Measurements from ENCODE around the gene APOC3.

APOC3 gene

DNA sequence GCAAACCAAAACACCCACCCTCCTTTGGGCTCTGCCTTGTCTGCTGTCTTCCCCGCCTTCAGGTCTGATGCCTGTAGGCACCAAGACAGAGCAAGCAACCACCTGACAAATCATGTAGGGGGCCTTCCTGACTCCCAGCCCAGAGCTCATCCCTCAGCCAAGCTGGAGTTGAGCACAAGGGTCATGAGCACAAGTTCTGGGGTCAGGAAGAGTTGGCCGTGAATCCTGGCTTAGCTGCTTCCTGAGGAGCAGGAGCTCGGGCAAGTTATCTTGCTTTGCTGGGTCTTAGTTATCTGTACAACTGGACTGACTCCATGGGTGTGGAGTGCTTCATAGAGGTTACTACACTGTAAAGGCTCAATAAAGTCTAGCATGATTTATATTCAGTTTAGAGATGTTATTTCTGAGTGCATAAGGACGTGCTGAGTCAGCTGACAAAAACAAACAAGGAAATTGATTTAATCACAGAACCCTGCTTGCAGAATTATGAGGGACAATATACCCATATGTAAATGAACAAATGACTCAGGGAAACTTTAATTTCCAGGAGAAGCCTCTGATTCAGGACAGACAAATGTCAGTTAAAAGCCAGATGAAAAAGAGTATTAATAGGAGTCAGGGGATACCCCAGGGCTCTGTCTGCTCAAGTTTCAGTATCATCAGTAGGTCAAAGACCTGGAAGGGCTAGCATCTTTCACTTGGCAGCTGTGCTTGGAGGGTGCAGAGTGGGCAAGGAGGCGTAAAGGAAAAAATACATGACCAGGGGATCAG, 22.7 kb downstream of the APOC3 start:
- no peak for DNase-seq

DNA sequence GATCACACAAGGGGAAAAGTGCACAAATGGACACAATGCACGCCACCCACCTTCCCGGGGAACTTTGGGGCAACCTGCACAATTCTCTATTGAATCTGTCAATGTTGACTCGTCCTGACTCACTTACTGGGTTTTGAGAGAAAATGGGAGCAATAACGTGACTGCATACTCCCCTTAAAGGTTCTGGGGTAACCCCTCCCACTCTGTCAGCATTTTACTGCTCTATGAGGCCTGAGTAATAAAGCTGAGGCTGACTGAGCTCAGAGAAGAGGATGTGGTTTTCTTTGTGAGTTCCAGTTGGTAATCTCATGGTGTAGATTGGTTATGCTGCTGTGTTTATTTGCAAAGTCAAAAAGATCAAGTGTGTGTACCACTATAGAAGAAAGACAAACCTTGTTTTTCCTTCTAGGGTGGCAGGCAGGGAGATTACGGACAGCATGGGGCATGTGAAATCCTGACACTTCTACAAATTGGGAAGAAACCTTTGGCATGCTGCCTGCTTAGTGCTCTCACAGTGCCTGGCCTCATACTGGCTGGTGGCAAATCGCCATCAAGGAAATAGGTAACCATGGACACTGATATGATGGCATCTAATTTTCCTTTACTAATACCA, 23.9 kb downstream of the APOC3 start:
- no peak for DNase-seq

DNA sequence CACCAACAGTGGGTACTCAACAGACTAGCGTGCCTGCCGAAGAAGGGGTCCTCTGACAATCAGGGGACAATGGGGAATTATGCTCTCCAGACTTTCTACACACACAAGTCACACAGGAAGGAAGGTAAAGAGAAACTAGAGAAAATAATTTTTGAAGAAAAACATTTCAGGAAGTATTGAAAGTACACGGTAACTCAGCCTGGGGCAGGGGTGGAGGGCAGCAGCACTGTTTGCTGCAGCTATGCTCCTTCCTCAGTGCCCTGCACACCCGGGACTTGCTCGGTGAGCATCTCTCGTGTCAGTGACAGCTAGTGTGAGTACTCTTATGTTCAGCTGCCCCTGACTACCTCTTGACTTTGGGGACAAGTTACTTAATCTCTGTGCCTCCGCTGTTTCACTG, 25.7 kb downstream of the APOC3 start:
- no peak for DNase-seq

DNA sequence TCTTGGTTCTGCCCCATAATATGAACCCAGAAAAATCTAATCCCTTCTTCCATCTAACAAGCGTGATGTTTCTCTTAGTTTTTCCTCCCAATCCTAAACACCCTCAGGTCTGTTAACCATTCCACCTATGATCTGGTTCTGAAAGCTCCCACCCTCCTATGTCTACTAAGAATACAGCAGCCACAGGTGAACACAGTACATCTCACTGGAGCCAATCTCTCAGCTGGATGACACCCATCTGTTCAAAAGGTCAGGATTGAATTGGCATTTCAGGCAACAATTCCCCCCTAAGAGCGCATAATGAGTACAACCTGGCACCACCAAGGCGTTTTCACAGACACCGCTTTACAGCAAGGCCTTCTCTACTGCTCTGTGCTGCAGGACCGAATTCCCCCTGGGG, 26.7 kb downstream of the APOC3 start:
- DNase-seq = no peak

DNA sequence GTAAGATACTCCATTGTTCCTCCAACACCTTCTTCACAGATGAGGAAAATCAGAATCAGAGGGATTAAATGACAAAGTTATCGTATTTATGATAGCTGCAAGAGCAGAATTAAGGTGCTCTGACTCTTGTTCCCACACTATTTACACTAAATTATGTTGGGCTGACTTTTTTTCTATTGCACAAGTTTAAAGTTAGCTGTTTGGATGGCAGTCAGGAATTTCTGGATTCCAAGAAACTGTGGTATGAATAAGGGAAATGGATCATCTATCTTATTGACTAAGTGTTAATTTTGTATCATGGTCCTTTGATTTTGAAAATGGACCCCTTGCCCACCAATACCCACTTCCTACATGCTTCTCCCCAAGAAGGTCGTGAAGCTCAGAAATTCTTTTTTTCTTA, 27.6 kb downstream of the APOC3 start:
- DNase-seq = no peak

DNA sequence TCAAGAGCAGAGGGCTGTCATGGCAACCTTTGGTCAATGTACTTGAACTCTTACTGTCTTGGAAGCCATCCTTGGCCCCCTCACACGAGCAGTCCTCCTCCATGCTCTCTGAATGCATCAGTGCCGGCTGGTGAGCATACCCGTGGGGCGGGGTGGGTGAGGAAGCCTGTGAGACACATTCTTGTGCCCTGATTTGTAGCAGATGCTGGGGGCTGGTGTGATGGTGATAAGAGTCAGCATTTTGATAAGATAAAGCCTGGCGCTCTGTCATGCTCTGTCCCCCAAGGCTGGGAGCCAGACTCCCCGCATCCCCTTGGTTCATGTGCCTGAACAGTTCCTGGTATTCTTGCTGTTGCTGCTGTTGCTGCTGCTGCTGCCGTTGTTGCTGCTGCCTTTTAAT, 28.2 kb downstream of the APOC3 start:
- no peak for DNase-seq

DNA sequence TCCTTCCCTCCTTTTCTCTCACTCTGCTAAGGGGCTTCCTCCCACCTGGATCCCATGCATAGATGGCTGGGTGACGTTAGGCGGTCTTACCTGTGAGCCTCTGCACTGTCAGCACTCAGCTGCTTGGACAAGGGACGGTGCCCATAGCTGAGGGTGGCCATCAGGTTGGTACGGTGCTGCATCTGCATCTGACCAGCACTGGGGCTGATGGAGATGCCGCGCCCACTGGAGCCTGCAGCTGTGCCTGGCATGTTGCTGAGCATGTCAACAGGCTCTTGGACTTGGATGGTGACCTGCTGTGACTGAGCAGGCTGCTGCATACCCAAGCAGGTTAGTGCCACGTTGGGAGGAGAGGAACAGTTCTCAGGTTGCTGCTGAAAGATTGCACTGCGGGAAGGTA, 29.5 kb downstream of the APOC3 start:
- DNase-seq = no peak

DNA sequence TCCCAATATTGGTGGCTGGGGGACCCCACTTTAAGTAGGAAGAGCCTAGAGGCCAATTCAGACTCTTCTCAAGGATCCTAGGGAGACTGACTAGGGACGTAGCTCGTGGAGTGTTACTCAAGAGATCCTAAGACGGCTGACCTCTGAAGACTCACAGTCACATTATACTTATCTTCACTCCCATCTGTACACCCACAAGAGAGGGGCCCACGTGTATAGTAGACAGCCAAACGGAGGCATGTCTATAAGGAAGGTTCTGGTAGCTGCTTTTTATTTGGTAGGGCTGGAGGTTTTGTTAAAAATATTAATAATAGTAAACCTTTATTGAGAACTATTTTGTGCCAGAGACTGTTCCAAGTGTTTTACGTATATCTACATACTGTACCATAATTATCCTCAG, 30.6 kb downstream of the APOC3 start:
- no peak for DNase-seq

DNA sequence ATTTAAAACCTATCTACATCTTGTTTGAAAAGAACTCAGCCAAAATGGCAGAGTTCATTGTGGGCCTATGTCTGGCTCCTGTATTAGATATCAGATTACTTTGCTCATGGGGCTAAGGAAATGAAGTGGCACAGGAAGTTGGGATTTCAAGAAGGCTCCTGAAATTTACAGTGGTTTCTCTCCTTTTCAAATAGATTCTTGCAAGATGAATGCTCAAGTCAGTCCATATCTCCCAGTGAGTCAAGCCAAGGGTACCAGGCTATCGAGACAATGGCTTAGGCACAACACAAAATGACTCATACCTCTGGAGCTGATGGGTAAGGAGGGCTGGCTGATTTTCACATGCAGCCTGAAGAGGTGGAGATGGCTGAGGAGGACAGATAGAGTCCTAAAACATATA, 31.8 kb downstream of the APOC3 start:
- DNase-seq = no peak

DNA sequence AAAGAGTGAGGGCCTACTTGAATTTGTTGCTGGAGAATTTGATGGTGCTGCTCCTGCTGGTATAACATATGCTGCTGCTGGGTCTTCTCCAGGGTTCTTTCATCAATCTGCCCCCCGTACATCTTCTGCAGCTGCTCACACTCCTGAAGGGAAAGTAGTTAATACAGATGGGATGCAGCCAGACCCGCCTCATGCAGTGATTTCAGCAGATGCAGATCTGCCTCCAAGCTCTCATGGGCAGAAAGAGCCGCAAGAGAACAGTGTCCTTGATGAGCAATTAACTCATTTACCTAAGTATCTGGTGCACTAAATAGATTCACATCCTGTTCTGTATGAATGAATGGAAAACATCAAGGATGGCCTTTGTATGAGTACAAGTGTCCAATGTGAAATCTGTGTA, 32.5 kb downstream of the APOC3 start:
- DNase-seq = no peak

DNA sequence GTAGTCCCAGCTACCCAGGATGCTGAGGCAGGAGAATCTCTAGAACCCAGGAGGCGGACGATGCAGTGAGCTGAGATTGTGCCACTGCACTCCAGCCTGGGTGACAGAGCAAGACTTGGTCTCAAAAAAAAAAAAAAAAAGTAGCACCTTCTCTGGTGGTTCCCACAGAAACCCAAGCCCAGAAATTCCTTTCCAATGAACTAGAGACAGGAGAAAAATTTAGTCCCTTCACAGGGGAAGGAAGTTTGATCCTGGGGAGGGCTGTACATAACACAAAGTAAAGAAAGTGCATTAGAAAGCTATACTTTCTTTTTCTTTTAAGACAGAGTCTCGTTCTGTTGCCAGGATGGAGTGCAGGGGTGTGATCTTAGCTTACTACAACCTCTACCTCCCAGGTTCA, 33.2 kb downstream of the APOC3 start:
- no peak for DNase-seq

DNA sequence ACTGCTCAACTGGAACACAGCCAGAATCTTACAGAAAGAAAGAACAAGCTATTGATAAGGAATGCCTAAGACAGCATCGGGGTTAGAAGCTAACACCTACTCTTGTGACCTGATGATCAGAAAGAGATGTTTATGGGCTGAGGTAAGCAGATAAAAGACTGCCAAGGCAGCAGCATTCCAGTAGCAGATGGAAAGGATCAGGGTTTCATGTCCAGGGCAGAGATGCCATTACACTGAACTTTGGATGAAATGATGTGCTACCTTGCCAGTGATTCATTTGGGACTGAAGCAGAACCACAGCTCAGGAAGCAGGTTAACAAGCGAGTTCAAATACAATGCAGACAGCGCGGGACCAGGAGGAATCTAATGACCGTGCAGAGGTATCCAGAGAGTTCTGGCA, 34.8 kb downstream of the APOC3 start:
- no peak for DNase-seq

DNA sequence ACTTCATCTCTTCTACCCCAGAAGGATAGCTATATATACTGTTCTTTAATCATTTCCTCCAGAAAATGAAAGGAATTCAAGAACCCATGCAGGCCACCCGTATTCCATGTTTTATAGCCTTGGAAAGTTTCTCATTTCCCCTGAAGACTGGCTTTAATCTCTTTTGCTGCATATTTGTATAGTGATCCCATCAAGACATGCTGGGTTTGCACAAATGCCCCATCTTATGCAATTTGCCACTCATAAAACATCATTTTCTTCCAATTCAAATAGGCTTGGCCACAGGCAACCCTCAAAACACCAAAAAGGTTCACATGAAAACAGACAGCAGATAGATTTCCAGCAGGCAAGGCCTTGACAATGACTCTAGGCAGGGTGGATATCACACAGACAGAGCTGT, 36.0 kb downstream of the APOC3 start:
- no peak for DNase-seq

DNA sequence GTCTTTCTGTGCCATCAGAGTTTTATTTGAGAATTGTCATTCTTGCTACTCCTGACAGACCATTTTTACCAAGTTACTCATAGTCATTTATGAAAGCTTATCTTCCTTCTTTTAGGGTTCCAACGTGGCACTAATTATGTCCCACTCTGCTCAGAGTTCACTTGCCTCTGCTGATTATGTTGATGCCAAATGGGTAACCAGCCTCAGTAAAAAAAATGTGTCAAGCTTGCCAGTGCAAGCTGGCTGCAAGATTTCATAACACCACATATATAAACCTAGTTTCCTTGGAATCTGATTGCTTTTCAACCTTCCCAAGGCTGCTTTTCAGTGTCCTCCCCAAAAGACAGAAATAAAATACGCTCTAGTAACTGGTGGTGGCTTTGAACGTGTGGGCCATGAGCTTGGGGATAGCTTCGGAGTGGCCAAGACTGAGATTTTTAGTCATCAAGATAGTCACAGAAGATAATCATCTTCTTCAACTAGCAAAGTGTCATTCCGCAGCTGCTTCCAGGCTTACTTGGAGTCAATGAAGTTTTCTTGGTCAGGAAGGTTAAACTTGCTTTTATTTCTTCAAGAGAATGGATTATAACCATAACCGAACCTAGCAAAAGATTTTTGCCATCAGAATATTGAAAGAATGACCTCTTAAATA, 37.2 kb downstream of the APOC3 start:
- no peak for DNase-seq

DNA sequence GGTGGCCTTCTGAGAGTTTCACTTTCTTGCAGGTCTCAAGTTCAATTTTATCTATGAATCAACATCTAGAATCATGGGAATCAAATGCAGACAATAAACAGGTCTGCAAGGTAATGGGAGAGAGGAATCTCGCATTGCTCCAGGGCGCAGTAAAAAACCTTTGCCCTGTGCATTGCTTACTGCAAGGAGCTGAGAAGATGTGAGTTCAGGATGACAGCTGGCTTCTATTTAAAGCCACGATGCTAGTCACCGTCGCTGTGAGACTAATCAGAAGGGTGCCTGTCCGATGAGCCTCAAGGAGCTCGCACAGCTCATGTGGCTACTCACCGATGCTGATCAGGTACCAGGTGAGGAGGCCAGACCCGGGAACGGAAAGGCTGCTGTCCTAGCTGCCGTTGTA, 37.9 kb downstream of the APOC3 start:
- DNase-seq = no peak

DNA sequence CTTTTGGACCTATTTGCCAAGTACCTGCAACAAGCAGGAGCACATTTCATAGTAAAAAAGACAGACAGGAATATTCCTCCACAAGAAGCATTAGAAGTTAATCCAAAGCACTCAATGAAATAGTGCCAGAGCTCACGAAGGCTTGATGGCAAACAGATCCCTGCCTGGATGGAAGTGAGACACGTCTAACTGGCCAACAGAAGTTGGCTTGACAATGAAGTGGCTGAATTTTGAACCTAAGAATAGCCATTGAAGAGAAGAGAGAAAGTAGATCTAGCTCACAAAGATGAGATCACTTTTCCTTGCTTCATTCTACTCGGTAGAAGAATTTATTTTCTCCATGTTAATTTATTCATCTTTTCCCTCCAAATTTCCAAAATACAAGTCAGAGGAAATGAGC, 38.4 kb downstream of the APOC3 start:
- no peak for DNase-seq

DNA sequence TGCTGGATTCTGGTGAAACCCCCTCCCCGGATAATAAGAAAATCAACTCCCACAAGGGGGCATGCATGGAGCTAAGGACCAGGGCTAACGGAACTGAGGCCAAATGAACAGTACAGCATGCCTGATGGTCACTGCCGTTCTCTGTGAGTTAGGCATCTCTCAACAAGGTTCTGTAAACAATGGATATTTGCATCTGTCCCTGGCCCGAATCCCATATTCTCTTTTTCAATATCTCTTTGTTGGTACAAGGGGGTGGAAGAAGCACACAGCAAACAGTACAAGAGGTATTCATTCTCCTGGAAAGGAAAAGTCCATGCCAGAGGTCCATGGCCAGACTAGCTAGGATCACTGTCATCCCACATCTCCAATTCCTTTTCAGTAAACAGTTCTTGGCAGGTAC, 39.9 kb downstream of the APOC3 start:
- DNase-seq = no peak

DNA sequence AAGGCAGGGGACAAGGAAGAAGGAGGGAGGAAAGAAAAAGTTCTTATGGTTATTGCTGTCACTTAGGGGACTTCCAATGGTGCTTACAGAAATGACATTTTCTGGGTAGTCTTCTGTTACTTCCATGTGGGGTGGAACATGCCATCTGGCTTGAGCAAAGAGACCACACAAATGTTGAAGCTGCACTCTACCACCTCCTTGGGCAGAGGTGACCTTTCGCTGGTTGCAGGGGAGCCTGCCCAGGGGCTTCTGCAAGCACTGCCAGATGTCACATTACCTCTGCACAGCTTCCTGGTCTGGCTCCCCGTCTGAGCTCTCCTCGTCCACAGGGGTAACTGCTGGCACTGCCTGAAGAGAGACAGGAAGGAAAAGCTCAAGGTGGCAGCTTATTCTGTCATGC, 40.3 kb downstream of the APOC3 start:
- DNase-seq = no peak

DNA sequence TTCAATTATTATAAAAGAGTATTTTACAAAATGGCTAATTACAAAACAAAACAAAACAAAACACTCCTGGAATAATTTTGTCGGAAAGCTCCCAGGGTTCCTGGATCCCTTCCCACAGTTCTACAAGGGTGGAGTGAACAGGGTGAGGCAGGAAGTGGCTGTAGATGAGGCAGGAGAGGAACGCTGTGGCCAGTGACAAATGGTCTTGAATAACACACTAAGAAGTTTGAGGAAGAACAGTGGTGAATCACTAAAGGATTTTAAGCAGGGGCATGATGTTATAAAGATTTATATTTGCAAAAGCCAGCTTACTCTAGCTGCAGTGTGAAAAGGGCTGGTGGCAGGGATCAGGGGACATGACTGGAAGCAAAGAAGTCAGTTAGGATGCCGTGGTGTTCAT, 41.5 kb downstream of the APOC3 start:
- DNase-seq = no peak

DNA sequence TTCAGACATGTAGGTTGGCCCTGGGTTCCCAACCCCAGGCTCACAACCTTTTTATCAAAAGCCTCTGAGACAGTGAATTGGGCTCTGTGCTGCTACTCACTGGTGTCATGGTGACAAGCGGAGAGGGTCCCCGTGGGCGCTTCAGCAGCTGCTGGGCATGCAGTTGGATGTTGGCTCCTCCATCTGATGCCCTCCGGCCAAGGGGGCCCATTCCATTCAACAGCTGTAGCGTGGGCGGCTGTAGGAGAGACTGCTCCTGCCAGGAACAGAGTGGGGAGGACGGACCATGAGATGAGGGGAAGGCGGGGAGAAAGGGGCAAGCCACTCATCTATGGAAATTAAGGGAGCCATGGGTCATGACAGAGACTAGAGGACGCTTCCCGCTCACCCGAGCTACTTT, 43.7 kb downstream of the APOC3 start:
- no peak for DNase-seq

DNA sequence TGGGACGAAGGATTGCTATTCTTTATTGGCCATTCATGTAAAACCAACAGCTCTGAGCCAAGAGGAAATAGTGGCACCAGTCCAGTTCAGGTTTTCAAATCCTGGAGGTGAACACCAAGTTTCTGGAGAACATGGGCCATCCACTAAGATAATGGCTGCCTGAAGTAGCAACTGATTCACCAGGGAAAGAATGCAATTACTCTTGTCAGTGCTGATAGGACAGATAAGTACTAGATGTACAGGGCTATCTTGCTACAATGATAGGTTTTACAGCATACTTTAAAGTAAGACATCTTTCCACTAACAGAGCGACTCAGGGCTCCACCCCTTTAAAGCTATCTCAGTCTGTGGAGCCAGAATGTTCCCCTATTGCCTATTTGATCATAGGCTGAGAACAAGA, 44.5 kb downstream of the APOC3 start:
- no peak for DNase-seq

DNA sequence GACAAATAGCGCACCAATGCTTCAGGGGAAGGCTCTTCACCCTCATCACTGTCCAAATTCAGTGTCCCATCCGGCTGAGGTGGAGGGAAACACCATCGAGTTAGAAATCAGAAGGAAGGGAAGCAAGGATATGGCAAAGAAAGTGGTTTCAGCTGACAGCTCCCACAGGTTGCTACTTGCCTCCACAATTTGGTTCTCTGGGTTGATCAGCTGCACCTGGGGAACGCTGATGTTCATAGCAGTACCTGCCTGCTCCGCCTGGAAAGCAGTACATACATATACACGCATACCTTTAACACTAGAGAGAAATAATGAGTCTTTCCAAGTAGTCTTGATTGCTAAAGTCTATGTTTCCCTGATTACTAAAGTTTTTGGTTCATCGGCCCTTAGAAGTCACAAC, 45.5 kb downstream of the APOC3 start:
- no peak for DNase-seq

DNA sequence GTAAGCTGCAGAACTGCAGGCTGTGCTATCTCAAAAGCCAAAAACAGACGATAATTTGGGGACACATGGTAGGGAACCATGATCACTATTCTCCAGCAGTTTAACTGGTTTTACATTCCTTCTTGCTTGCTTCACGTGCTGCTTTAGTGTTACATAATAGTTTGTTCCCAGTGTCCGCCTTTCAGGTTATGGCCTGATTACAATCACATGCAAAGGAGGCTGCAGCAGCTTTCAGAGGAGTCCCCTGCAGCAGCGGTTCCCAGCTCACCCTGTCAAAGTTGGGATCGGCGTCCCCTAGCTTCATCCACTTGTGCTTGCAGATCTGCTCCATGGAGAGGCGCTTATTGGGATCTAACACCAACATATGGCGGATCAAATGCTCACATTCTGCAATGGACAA, 46.9 kb downstream of the APOC3 start:
- no peak for DNase-seq

DNA sequence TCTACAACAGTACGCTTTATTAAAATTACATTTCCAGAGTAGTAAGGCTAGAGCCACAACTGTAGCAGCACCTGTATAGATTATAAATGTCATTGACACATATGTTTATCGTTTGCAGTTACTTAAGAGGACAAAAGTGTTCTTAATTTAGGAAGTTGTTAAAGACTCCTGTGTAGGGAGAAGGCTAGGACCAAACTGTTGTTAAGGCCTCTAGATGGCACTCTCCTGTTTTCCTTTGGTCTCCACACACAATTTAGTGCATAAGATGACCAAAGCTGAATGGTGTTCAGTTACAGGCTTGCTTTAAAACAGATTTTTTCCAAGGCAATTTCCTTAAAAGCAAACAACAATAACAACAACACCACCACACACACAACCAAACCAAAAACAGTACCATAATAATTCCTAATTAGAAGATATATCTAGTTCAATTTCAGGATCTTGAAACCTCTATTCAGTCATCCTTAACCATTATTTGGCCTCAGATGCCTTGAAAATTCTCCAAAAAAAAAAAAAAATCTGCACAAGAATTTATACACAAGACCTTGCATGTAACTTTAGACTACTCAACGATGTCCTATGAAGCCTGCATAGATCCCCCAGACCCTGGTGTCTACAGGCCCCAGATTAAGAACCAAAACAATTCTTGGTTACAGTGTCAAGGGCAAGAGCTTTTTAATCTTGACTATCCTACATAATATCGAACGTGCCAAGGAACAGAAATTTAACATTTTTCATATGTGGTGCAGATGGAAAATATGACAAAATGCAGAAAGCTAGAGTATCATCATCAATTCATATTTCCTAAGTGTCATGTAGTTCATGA, 50.3 kb downstream of the APOC3 start:
- DNase-seq = peak; percentile 1
